ENCODE results near the gene MYLK3.

DNA sequence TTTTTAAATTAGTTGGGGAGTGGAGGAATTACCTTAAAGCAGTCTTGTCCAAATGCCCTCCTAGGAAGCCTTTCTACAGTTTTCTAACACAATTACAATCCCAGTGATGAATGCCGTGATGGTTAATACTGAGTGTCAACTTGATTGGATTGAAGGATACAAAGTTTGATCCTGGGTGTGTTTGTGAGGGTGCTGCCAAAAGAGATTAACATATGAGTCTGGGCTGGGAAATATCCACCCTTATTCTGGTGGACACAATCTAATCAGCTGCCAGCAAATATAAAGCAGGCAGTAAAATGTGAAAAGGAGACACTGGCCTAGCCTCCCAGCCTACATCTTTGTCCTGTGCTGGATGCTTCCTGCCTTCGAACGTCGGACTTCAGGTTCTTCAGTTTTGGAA lies 46.5 kb downstream of the MYLK3 start:
- TF ChIP-seq, protein P1, sequence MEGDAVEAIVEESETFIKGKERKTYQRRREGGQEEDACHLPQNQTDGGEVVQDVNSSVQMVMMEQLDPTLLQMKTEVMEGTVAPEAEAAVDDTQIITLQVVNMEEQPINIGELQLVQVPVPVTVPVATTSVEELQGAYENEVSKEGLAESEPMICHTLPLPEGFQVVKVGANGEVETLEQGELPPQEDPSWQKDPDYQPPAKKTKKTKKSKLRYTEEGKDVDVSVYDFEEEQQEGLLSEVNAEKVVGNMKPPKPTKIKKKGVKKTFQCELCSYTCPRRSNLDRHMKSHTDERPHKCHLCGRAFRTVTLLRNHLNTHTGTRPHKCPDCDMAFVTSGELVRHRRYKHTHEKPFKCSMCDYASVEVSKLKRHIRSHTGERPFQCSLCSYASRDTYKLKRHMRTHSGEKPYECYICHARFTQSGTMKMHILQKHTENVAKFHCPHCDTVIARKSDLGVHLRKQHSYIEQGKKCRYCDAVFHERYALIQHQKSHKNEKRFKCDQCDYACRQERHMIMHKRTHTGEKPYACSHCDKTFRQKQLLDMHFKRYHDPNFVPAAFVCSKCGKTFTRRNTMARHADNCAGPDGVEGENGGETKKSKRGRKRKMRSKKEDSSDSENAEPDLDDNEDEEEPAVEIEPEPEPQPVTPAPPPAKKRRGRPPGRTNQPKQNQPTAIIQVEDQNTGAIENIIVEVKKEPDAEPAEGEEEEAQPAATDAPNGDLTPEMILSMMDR (IDR thresholded peaks at IDR 0.05), result no peak
- no peak for TF ChIP-seq POLR2A (IDR thresholded peaks at IDR 0.05)

Measured in right lobe of liver (tissue), 4 donors.